Karpas-422 (cell line): ENCODE data around the gene SH3D21. TPM values are rescaled to one million over a fixed set of nuclear protein-coding genes. Genes with fewer than 3 reads are reported as not detected.

Experiments
- DNase-seq: peaks from one replicate; pipeline ENCODE4 v3.0.0-alpha.2; 2015
- H2AFZ ChIP-seq: fragments of 200-600 bp; sonication (generic); 2 replicates; pipeline ENCODE4 v1.6.1; 2014; ENCODE audit warnings: antibody characterized with exemption, low read length, mixed read lengths
- H3K27ac ChIP-seq: fragments of 200-600 bp; sonication (generic); 2 replicates; pipeline ENCODE4 v1.5.1; 2014; ENCODE audit warnings: mild to moderate bottlenecking, low read length, moderate library complexity
- H3K27me3 ChIP-seq: fragments of 200-600 bp; sonication (generic); 2 replicates; pipeline ENCODE4 v1.6.1; 2014; ENCODE audit warnings: low read length, mixed read lengths
- H3K36me3 ChIP-seq: fragments of 200-600 bp; sonication (generic); 2 replicates; pipeline ENCODE4 v1.6.1; 2014; ENCODE audit warnings: low read length, mixed read lengths; ENCODE audit not compliant: insufficient read depth
- H3K4me1 ChIP-seq: fragments of 200-600 bp; sonication (generic); 2 replicates; pipeline ENCODE4 v1.6.1; 2014; ENCODE audit warnings: mild to moderate bottlenecking, low read length, mixed read lengths
- H3K4me2 ChIP-seq: fragments of 200-600 bp; sonication (generic); 2 replicates; pipeline ENCODE4 v1.6.1; 2014; ENCODE audit warnings: low read length, low read depth, mild to moderate bottlenecking; ENCODE audit not compliant: poor library complexity, severe bottlenecking
- H3K4me3 ChIP-seq: fragments of 200-600 bp; sonication (generic); 2 replicates; pipeline ENCODE4 v1.5.1; 2014; ENCODE audit warnings: mild to moderate bottlenecking, antibody characterized with exemption, low read length, mixed read lengths
- H3K79me2 ChIP-seq: fragments of 200-600 bp; sonication (generic); 2 replicates; pipeline ENCODE4 v1.6.1; 2014; ENCODE audit warnings: mild to moderate bottlenecking, low read length, mixed read lengths
- H3K9ac ChIP-seq: fragments of 200-600 bp; sonication (generic); 2 replicates; pipeline ENCODE4 v1.6.0; 2014; ENCODE audit warnings: low read length
- H3K9me2 ChIP-seq: fragments of 200-600 bp; sonication (generic), shearing (Covaris generic); replicated peaks from 2 replicates; pipeline ENCODE4 v1.6.0; 2014; ENCODE audit warnings: mild to moderate bottlenecking, low read length, moderate library complexity; ENCODE audit not compliant: insufficient read depth
- H3K9me3 ChIP-seq: fragments of 300-700, 200-600 bp; sonication (generic); 2 replicates; pipeline ENCODE4 v1.6.1; 2014; ENCODE audit warnings: low read length, mixed read lengths
- H4K20me1 ChIP-seq: fragments of 200-600 bp; sonication (generic); 2 replicates; pipeline ENCODE4 v1.6.1; 2014; ENCODE audit warnings: mild to moderate bottlenecking, antibody characterized with exemption, low read length, low read depth; ENCODE audit not compliant: insufficient read depth
- total RNA-seq: library from RNA; depleted of rRNA; stranded (reverse); fragments of >200 nt; shearing (Covaris generic); gene quantifications from 2 replicates; pipeline ENCODE4 v1.2.3, GENCODE V29; 2014; ENCODE audit warnings: low replicate concordance

SH3D21 gene
- total RNA-seq, 1 experiment from 2014 or later: 8.2 TPM

- Histone ChIP-seq H2AFZ (no peak overlapping the region), H3K4me3 (no peak overlapping the region; the same call in 1 of the 2 replicates), H3K4me2 (no peak overlapping the region), H3K79me2 (peaks cover 13% of the 10 kb centered on the region), H3K9me3 (no peaks in the 10 kb centered on the region), H3K27ac (no peak overlapping the region), H3K36me3 (peaks cover 25% of the 10 kb centered on the region; the same call in 1 of the 2 replicates), H3K4me1 (peaks cover 20% of the 10 kb centered on the region), H4K20me1 (no peaks in the 10 kb centered on the region), H3K9ac (peak overlapping the region; percentile 72; the same call in 1 of the 2 replicates), H3K27me3 (no peaks in the 10 kb centered on the region), H3K9me2 (no peaks in the 10 kb centered on the region)
- no peak for DNase-seq
Measured at GRCh38 chr1:36304970-36305914, 926 bp upstream of the SH3D21 start.

GRCh38 chr1:36305915-36306209 is 306 bp upstream of the SH3D21 start:
- Histone ChIP-seq H3K9ac (peak overlapping the region; percentile 72), H3K27me3 (no peaks in the 10 kb centered on the region), H3K36me3 (peaks cover 23% of the 10 kb centered on the region), H3K27ac (no peak overlapping the region), H3K4me1 (peaks cover 20% of the 10 kb centered on the region), H4K20me1 (no peaks in the 10 kb centered on the region), H3K9me2 (no peaks in the 10 kb centered on the region), H3K4me2 (peak overlapping the region; percentile 73), H3K4me3 (peak overlapping the region; percentile 69; the same call in 1 of the 2 replicates), H3K9me3 (no peaks in the 10 kb centered on the region), H3K79me2 (peaks cover 13% of the 10 kb centered on the region), H2AFZ (no peak overlapping the region)
- no peak for DNase-seq

GRCh38 chr1:36306902-36307456 is 811 bp downstream of the SH3D21 start:
- Histone ChIP-seq H2AFZ (0 out of 2 replicates have a peak overlapping the region, but pooled peaks have one; percentile 78), H3K9me3 (no peaks in the 10 kb centered on the region), H4K20me1 (no peaks in the 10 kb centered on the region), H3K4me2 (peak overlapping the region; percentile 73), H3K4me3 (peak overlapping the region; percentile 69), H3K36me3 (peaks cover 13% of the 10 kb centered on the region), H3K79me2 (peaks cover 13% of the 10 kb centered on the region), H3K9ac (peak overlapping the region; percentile 72), H3K27me3 (no peaks in the 10 kb centered on the region), H3K4me1 (peaks cover 20% of the 10 kb centered on the region), H3K9me2 (no peaks in the 10 kb centered on the region), H3K27ac (no peak overlapping the region)
- DNase-seq: peak; percentile 98

DNA sequence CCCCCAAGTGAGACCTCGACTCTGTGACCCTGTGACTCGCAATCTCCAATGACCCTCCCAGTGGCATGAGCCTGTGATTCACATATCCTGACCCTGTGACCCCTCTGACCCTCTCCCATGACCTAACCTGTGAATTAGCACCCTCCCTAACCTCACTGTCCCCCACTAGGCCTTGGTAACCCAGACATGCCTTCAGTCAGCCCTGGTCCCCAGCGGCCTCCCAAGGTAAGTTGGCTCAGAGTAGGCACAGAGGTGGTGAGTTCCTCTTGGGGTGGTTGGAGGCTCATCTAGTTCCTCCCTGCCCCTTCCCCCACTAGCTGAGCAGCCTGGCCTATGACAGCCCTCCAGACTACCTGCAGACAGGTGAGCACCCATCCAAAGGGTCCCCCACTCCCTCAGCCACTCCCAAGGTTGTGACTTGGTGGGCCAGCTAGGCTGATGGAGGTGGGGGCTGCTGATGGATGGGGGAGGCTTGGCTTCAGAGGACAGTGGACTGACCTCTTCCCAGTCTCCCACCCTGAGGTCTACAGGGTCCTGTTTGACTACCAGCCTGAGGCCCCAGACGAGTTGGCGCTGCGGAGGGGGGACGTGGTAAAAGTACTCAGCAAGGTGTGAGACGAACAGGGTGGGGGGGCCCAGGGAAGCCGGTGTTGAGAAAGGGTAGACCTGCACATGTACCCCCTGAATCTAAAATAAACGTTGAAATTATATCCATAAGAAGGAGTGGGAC is 1.6 kb downstream of the SH3D21 start:
- Histone ChIP-seq H4K20me1 (no peaks in the 10 kb centered on the region), H2AFZ (no peak overlapping the region), H3K9me2 (no peaks in the 10 kb centered on the region), H3K36me3 (peaks cover 19% of the 10 kb centered on the region), H3K9ac (peak overlapping the region; percentile 70), H3K4me1 (peaks cover 20% of the 10 kb centered on the region), H3K9me3 (no peaks in the 10 kb centered on the region), H3K27me3 (no peaks in the 10 kb centered on the region), H3K79me2 (peaks cover 13% of the 10 kb centered on the region), H3K27ac (no peak overlapping the region), H3K4me3 (peak overlapping the region; percentile 69), H3K4me2 (peak overlapping the region; percentile 73)
- no peak for DNase-seq

DNA sequence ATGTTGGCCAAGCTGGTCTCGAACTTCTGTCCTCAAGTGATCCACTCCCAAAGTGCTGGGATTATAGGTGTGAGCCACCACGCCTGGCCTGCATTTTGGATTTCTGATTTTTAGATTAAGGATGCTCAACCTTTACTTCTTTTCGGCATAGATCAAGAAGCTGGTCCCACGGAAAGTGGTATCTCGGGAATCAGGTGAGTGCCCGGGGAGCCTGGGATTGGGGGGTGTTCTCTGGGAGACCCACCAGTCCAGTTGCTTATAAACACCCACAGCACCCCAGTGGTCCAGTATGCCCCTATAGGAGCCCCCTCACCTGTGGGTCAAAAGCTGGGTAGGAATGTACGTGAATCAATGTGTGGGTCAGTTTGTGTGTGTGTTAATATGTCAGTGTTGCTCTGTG is 3.2 kb downstream of the SH3D21 start:
- H3K36me3 ChIP-seq: peaks cover 23% of the 10 kb centered on the region
- peaks cover 13% of the 10 kb centered on the region for H3K79me2 ChIP-seq
- no peaks in the 10 kb centered on the region for H3K9me2 ChIP-seq
- peaks cover 24% of the 10 kb centered on the region for H3K4me1 ChIP-seq
- no peak overlapping the region for H3K9ac ChIP-seq
- H2AFZ ChIP-seq: no peak overlapping the region
- DNase-seq: no peak
- H3K27me3 ChIP-seq: no peaks in the 10 kb centered on the region
- H3K27ac ChIP-seq: no peak overlapping the region
- no peaks in the 10 kb centered on the region for H3K9me3 ChIP-seq
- H3K4me2 ChIP-seq: no peak overlapping the region
- no peak overlapping the region for H3K4me3 ChIP-seq
- H4K20me1 ChIP-seq: no peaks in the 10 kb centered on the region

DNA sequence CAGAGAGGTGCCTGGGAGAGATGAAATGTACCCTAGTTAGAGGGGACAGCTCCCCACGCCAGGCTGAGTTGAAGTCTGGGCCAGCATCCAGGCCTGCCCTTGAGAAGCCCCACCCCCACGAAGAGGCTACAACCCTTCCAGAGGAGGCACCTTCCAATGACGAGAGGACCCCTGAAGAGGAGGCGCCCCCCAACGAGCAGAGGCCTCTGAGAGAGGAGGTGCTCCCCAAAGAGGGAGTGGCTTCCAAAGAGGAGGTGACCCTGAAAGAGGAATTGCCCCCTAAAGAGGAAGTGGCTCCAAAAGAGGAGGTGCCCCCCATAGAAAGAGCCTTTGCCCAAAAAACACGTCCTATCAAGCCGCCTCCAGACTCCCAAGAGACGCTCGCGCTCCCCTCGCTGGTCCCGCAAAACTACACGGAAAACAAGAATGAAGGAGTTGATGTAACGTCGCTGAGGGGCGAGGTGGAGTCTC is 14.2 kb downstream of the SH3D21 start:
- Histone ChIP-seq H3K4me2 (no peak overlapping the region), H3K9me3 (no peaks in the 10 kb centered on the region), H3K4me3 (no peak overlapping the region), H3K9me2 (no peaks in the 10 kb centered on the region), H3K36me3 (0 out of 2 replicates have a peak, but pooled peaks cover 4% of the 10 kb centered on the region), H4K20me1 (no peaks in the 10 kb centered on the region), H3K9ac (no peak overlapping the region), H2AFZ (no peak overlapping the region), H3K4me1 (peaks cover 24% of the 10 kb centered on the region), H3K27me3 (no peaks in the 10 kb centered on the region), H3K79me2 (no peaks in the 10 kb centered on the region), H3K27ac (no peak overlapping the region)
- DNase-seq: peak; percentile 64

GRCh38 chr1:36320767-36321118 is 14.6 kb downstream of the SH3D21 start:
- Histone ChIP-seq H3K27me3 (no peaks in the 10 kb centered on the region), H3K4me3 (no peak overlapping the region), H2AFZ (no peak overlapping the region), H4K20me1 (no peaks in the 10 kb centered on the region), H3K36me3 (0 out of 2 replicates have a peak, but pooled peaks cover 2% of the 10 kb centered on the region), H3K4me2 (no peak overlapping the region), H3K27ac (no peak overlapping the region), H3K4me1 (peaks cover 24% of the 10 kb centered on the region), H3K9ac (no peak overlapping the region), H3K9me2 (no peaks in the 10 kb centered on the region), H3K79me2 (no peaks in the 10 kb centered on the region), H3K9me3 (no peaks in the 10 kb centered on the region)
- DNase-seq: no peak
